PC-3 (cell line): ENCODE measurements around the gene MAGEA4.

Experiments
- CTCF ChIP-seq: fragments of 300-600 bp; sonication (generic); conservative IDR thresholded peaks from 2 replicates; pipeline ENCODE4 v1.5.1; 2017; ENCODE audit warnings: antibody characterized with exemption, low read depth, mild to moderate bottlenecking, low read length
- EZH2 ChIP-seq: fragments of 300-600 bp; sonication (generic); IDR thresholded peaks from one replicate; pipeline ENCODE4 v1.6.1; 2017; ENCODE audit warnings: antibody characterized with exemption, mild to moderate bottlenecking, low read length; ENCODE audit not compliant: unreplicated experiment

- TF ChIP-seq CTCF (no peak), EZH2 (no peak)
Observed at GRCh38 chrX:151912221-151912620, 468 bp upstream of the MAGEA4 start.
